GM10266 (cell line): Measurements from ENCODE around the gene KIF5B.
"Not testable (repeated sequence)": the region's sequence is repeated elsewhere in the genome, so short reads cannot be mapped to it uniquely, and the experiment has no call there.

Experiments used
- DNase-seq: peaks from one replicate; pipeline ENCODE4 v3.0.0; 2012; ENCODE audit errors: extremely low spot score
- TF ChIP-seq, protein P1 (sequence below): IDR thresholded peaks from 2 replicates; pipeline ENCODE4 v1.5.1; 2012; ENCODE audit warnings: mild to moderate bottlenecking, low read depth; ENCODE audit not compliant: control insufficient read depth, insufficient read depth; ENCODE audit errors: missing control alignments

Gene KIF5B

DNA sequence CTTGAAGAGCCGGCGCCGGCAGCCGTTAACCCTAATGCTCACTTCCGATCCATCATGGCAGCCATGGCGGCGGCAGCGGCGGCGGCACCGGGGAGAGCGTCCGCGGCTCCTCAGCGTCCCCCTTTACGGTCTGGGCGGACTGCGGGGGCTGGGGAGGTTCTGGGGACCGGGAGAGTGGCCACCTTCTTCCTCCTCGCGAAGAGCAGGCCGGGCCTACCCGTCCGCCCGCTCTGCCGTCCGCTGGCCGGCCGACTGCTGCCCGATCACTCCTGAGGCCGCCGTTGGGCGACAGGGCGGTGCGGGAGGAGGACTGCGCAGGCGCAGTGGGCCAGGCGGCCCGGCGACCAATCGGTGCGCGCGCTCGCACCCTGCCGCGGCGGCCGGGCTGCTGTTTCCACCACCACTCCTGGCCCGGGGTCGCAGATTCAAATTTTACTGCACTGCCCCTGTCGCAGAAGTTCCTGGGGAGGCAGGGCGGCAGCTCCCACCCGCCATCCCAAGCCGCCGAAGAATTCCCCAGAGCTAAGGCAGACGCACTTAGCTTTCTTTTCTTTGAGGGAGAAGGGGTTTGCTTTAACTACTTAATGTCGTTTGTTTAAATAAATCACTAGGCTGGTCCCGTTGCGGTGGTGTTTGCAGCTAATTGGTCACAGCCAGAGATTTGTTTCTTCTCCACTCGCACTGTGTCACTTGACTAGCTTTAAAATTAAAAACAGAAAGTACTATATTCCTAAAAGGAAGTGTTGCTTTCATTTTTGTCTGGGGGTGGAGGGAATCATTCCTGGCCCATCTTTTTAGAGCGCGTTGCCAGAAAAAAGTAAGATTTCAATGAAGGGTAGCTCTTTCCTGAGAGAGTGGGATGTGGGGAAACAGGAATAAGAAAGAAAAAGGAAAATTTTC, at the start of gene KIF5B:
TSS of gene KIF5B (minus strand) at position 290 of the 900 bp plus-strand sequence. CDS start 452 bp downstream, outside the sequence.
- peak; percentile 96 for DNase-seq
- TF ChIP-seq, protein P1, sequence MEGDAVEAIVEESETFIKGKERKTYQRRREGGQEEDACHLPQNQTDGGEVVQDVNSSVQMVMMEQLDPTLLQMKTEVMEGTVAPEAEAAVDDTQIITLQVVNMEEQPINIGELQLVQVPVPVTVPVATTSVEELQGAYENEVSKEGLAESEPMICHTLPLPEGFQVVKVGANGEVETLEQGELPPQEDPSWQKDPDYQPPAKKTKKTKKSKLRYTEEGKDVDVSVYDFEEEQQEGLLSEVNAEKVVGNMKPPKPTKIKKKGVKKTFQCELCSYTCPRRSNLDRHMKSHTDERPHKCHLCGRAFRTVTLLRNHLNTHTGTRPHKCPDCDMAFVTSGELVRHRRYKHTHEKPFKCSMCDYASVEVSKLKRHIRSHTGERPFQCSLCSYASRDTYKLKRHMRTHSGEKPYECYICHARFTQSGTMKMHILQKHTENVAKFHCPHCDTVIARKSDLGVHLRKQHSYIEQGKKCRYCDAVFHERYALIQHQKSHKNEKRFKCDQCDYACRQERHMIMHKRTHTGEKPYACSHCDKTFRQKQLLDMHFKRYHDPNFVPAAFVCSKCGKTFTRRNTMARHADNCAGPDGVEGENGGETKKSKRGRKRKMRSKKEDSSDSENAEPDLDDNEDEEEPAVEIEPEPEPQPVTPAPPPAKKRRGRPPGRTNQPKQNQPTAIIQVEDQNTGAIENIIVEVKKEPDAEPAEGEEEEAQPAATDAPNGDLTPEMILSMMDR, result no peak

DNA sequence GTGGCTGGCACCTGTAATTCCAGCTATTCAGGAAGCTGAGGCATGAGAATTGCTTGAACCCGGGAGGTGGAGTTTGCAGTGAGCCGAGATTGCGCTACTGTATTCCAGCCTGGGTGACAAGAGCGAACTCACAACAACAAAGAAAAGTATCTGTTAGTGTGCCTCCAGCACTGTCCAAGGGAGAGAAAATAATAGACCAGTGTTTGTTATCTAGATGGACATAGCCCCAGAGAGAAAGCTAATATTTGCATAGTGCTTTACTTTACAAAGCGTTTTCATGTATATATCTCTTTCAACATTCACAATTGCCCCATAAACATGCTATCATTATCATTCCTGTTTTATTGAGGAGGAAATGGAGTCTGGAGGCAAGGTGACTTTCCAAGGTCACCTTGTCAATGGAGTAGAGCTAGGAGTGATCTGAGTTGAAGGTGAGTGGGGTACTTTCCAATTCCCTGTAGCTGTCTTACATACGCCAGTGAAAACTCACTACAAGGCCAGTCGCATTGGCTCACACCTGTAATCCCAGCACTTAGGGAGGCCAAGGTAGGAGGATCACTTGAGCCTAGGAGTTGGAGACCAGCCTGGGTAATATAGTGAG, 49.7 kb upstream of the KIF5B start:
- DNase-seq, result no peak
- TF ChIP-seq, protein P1, result no peak

DNA sequence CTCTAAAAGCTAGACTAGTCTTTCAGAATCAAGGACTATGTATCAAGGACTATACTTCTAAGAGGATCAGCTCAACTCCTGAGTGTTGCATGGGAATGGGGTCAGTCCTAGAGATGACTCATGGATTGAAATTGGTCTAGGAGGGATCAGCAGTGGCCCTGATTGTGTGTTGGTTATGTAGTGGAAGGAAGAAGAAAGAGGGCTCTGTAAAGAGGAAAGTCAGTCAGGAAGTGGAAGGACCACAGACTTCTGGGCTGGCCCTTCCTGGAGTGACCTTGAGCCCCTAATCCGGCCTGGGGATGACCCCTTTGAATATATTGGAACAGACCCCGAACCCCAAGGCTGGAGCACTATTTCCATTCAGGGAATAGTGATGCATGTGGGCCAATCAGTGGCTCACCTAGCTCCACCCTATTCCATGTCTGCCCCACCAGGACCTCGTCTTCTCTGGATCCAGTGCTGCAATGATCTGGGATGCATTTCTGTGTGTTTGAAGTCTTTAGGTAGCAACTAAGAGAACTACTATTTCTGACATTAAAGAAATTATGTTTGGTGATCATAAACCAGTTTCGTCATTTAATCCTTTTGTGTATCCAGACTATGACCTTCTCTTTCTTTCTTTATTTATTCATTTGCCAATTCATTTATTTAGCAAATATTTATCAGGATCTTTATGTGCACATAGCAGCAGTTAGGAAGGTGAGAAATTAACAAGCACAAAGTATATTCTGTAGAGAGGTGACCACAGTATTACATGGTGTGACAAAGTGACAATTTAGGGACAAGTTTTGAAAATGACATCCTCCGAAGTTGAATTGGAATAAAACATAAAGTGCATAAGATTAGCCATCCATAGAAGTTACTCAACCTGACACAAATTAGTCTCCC, 48.6 kb upstream of the KIF5B start:
- TF ChIP-seq, protein P1, result no peak

DNA sequence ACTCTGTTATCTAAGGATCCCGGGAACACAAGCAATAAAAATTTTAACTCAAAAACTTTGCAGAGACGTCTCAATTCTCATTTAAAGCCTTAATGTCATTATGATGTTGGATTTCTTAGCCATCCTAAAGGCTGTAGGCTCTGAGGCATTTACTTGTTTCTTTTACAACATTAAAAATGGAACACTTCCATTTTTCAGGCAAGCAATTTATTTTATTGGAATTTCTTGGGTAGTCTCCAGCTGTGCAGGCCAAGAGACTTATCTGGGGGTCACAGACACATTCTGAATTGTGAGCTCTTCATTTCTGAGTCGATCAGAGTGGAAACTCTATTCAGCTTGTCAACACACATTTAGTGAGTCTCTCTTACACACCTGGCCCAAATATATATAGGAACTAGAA, 48.0 kb upstream of the KIF5B start:
- no peak for DNase-seq
- TF ChIP-seq, protein P1, result no peak

More for the DNA sequence above, 48.6 kb upstream of the KIF5B start:
- DNase-seq, result no peak

DNA sequence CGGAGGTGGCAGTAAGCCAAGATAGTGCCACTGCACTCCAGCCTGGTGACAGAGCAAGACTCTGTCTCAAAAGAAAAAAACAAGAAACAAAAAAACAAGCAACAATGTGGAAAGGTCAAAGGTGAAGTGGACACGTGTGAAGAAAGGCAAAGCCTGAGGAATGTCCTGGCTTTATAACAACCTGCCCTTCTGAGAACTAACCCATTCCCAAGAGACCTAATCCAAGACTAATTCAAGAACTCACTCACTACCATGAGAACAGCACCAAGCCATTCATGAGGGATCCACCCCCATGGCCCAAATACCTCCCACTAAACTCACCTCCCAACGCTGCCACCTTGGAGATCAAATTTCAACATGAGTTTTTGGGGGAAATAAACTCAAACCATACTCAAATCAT, 47.5 kb upstream of the KIF5B start:
- DNase-seq, result no peak
- TF ChIP-seq, protein P1, result no peak

DNA sequence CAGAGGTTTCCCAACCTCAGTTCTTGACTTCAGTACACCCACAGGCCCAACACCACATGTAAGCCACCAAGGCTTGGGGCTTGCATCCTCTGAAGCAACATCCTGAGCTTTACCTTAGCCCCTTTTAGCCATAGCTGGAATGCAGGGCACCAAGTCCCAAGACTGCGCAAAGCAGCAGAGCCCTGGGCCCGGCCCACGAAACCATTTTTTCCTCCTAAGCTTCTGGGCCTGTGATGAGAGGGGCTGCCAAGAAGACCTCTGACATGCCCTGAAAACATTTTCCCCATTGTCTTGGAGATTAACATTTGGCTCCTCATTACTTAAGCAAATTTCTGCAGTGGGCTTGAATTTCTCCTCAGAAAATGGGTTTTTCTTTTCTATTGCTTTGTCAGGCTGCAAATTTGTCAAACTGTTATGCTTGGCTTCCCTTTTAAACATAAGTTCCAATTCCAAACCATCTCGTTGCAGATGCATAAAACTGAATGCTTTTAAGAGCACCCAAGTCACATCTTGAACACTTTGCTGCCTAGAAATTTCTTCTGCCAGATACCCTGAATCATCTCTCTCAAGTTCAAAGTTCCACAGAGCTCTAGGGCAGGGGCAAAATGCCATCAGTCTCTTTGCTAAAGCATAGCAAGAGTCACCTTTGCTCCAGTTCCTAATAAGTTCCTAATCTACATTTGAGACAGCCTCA, 42.5 kb upstream of the KIF5B start:
- DNase-seq, result not testable (repeated sequence)
